KMS-11 (cell line): ENCODE results near the gene HIBADH.

Experiments
- H2AFZ ChIP-seq: fragments of 200-600 bp; sonication (generic); 2 replicates; pipeline ENCODE4 v1.6.1; 2016; ENCODE audit warnings: antibody characterized with exemption, mixed run types, low read depth
- H3K27ac ChIP-seq: fragments of 200-600 bp; sonication (generic); 2 replicates; pipeline ENCODE4 v1.6.1; 2016; ENCODE audit warnings: mild to moderate bottlenecking, mixed run types
- H3K27me3 ChIP-seq: fragments of 200-600 bp; sonication (generic); 2 replicates; pipeline ENCODE4 v1.6.1; 2017; ENCODE audit warnings: mild to moderate bottlenecking, low read depth, mixed run types, moderate library complexity; ENCODE audit not compliant: insufficient read depth
- H3K36me3 ChIP-seq: fragments of 200-600 bp; sonication (generic); 2 replicates; pipeline ENCODE4 v1.6.1; 2017; ENCODE audit warnings: mild to moderate bottlenecking, mixed run types; ENCODE audit not compliant: insufficient read depth
- H3K4me1 ChIP-seq: fragments of 200-600 bp; sonication (generic); 2 replicates; pipeline ENCODE4 v1.6.1; 2016; ENCODE audit warnings: mild to moderate bottlenecking, low read depth, mixed run types; ENCODE audit not compliant: poor library complexity, severe bottlenecking
- H3K4me2 ChIP-seq: fragments of 200-600 bp; sonication (generic); 2 replicates; pipeline ENCODE4 v1.7.0; 2016; ENCODE audit warnings: mild to moderate bottlenecking, mixed run types
- H3K4me3 ChIP-seq: fragments of 200-600 bp; sonication (generic); IDR thresholded peaks from 2 replicates; pipeline ENCODE4 v1.6.1; 2017; ENCODE audit warnings: low read depth, low read length, mixed read lengths; ENCODE audit not compliant: insufficient read depth
- H3K79me2 ChIP-seq: fragments of 200-600 bp; sonication (generic); 2 replicates; pipeline ENCODE4 v1.6.1; 2016; ENCODE audit warnings: low read depth, mixed run types; ENCODE audit not compliant: insufficient read depth
- H3K9ac ChIP-seq: fragments of 200-600 bp; sonication (generic); 2 replicates; pipeline ENCODE4 v1.6.1; 2016; ENCODE audit warnings: mild to moderate bottlenecking, mixed run types
- H4K20me1 ChIP-seq: fragments of 200-600 bp; sonication (generic); 2 replicates; pipeline ENCODE4 v1.6.1; 2016; ENCODE audit warnings: mild to moderate bottlenecking, mixed run types; ENCODE audit not compliant: insufficient read depth
- TF ChIP-seq, protein P1 (sequence below): fragments of 200-600 bp; sonication (generic); conservative IDR thresholded peaks from 2 replicates; pipeline ENCODE4 v1.6.1; 2017; ENCODE audit warnings: low read depth, mild to moderate bottlenecking, antibody characterized with exemption, low read length, moderate library complexity, mixed read lengths

HIBADH gene

DNA sequence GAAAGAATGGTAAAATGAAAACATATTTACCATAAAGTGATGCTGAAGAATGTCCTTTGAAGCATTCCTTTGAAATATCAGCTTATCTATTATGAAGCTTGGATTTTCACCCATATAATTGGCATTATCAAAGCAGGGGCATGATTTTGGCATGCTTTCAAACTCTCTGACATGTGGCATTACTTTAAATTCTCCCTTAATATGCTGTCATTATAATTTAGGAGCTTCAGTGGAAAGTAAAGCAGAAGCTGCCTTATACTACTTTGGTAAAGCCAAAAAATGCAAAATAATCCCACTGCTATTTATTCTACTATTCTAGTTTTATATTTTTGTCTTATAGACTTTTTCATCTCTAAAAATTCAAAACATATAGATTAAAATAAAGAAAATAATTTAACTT lies 28.0 kb upstream of the HIBADH start:
- TF ChIP-seq, protein P1, sequence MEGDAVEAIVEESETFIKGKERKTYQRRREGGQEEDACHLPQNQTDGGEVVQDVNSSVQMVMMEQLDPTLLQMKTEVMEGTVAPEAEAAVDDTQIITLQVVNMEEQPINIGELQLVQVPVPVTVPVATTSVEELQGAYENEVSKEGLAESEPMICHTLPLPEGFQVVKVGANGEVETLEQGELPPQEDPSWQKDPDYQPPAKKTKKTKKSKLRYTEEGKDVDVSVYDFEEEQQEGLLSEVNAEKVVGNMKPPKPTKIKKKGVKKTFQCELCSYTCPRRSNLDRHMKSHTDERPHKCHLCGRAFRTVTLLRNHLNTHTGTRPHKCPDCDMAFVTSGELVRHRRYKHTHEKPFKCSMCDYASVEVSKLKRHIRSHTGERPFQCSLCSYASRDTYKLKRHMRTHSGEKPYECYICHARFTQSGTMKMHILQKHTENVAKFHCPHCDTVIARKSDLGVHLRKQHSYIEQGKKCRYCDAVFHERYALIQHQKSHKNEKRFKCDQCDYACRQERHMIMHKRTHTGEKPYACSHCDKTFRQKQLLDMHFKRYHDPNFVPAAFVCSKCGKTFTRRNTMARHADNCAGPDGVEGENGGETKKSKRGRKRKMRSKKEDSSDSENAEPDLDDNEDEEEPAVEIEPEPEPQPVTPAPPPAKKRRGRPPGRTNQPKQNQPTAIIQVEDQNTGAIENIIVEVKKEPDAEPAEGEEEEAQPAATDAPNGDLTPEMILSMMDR, result no peak
- Histone ChIP-seq H3K36me3 (no peaks in the 10 kb centered on the region), H3K79me2 (no peaks in the 10 kb centered on the region), H3K4me3 (no peak overlapping the region), H3K9ac (no peak overlapping the region), H2AFZ (no peak overlapping the region), H3K27me3 (no peaks in the 10 kb centered on the region), H3K27ac (no peak overlapping the region), H3K4me1 (no peaks in the 10 kb centered on the region), H3K4me2 (no peak overlapping the region), H4K20me1 (no peaks in the 10 kb centered on the region)

DNA sequence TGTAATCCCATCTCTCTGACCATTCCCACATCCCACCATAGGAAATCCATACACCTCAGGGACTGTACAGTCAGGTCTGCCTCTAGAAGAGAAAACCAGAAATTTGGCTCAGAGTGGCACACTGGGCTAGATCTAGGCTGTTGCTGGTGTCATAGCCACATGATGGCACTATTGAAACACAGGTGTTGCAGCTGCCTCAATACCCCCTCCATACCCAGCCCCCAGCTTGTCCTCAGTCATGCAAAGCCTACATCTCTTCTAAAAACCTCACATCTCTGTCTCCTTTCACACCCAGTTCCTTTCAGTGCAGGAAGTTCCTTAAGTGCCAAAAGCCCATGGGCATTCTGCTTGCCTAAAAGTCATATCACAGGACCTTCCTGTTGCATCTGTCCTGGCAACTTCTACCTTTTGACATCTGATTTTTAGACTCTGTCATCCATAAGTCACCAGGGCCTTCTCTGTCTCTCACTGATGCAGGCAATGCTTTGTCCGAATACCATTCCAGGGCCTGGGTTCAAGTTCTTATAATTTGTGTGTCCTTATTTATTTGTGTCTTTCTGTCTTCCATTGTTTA lies 27.0 kb upstream of the HIBADH start:
- Histone ChIP-seq H3K27me3 (no peaks in the 10 kb centered on the region), H3K79me2 (no peaks in the 10 kb centered on the region), H3K4me3 (no peak overlapping the region), H3K9ac (no peak overlapping the region), H4K20me1 (no peaks in the 10 kb centered on the region), H3K4me1 (no peaks in the 10 kb centered on the region), H3K36me3 (no peaks in the 10 kb centered on the region), H2AFZ (no peak overlapping the region), H3K27ac (no peak overlapping the region), H3K4me2 (no peak overlapping the region)
- TF ChIP-seq, protein P1, result peak; percentile 38; the same call in 1 of the 2 replicates

DNA sequence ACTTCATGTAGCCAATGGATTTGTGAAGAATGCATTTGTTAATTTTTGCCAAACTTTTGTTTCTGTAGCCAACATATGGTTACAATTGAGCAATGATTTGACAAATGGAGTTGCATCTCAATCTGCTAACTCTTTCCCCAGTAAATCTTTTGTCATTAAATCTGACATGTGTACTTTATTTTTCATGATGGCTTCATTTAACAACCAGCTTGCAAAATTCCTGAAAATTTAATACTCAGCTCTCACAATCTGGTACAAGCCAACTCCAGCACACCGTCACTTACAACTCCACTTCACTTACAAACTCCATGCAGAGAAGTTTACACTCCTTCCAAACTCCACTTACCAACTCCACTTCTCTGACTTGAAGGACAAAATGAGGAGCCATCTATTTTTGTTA lies 26.5 kb upstream of the HIBADH start:
- no peak overlapping the region for H2AFZ ChIP-seq
- H3K4me1 ChIP-seq, result no peaks in the 10 kb centered on the region
- no peak overlapping the region for H3K4me3 ChIP-seq
- no peaks in the 10 kb centered on the region for H3K79me2 ChIP-seq
- no peak overlapping the region for H3K4me2 ChIP-seq
- H3K9ac ChIP-seq, result no peak overlapping the region
- H3K36me3 ChIP-seq, result no peaks in the 10 kb centered on the region
- H3K27me3 ChIP-seq, result no peaks in the 10 kb centered on the region
- no peaks in the 10 kb centered on the region for H4K20me1 ChIP-seq
- TF ChIP-seq, protein P1, result no peak
- H3K27ac ChIP-seq, result no peak overlapping the region

DNA sequence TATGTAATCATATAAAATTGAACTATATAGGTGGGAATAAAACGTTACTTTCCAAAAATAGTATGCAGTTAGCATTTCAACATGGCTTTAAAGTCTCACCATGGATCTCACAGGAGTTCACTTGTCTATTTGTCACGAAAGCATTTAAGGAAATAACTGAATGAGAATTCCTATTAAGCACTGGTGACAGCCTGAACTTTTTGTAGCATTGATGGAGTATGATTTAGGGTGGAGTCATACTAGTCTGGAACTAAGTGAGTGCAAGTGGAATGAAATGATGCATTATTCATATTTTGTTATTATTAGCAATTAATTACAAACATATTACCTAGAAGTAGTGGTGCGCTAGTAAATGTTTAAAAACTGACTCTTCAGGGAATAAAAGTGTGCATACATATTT lies 26.0 kb upstream of the HIBADH start:
- TF ChIP-seq, protein P1, result no peak
- Histone ChIP-seq H3K27ac (no peak overlapping the region), H2AFZ (no peak overlapping the region), H3K27me3 (no peaks in the 10 kb centered on the region), H3K4me3 (no peak overlapping the region), H3K36me3 (no peaks in the 10 kb centered on the region), H3K9ac (no peak overlapping the region), H3K79me2 (no peaks in the 10 kb centered on the region), H3K4me1 (no peaks in the 10 kb centered on the region), H3K4me2 (no peak overlapping the region), H4K20me1 (no peaks in the 10 kb centered on the region)

DNA sequence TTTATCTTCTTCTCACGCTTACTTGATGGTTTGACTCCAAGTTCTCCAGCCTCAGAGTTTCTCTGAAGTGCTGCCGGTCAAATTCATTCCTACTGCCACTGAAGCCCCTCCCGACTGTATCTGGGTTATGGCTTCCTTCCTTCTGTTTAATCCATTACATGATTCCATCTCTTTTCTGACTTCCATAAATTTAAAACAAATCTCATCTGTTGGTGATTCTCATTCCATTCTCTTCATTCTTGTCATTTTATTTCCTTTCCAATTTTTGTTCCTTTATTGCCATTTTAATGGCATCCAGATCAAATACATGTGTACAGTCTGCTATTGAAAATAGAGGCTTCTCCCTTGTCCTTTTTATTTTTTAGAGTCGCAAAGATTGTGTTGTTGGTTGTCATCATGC lies 25.4 kb upstream of the HIBADH start:
- no peak overlapping the region for H3K4me2 ChIP-seq
- H3K27ac ChIP-seq, result no peak overlapping the region
- no peak overlapping the region for H2AFZ ChIP-seq
- no peaks in the 10 kb centered on the region for H3K36me3 ChIP-seq
- no peaks in the 10 kb centered on the region for H3K27me3 ChIP-seq
- H3K79me2 ChIP-seq, result no peaks in the 10 kb centered on the region
- H3K4me3 ChIP-seq, result no peak overlapping the region
- H3K4me1 ChIP-seq, result no peaks in the 10 kb centered on the region
- no peak overlapping the region for H3K9ac ChIP-seq
- no peaks in the 10 kb centered on the region for H4K20me1 ChIP-seq
- TF ChIP-seq, protein P1, result no peak
